GM18873 (cell line): ENCODE measurements around the gene RTN4R.

ENCODE experiments used
- ATAC-seq: cut with Tn5 transposase; IDR thresholded peaks from one replicate; pipeline ENCODE4 v1.9.1; 2021; ENCODE audit warnings: mild to moderate bottlenecking, moderate library complexity, moderate number of reproducible peaks; ENCODE audit not compliant: unreplicated experiment, low FRiP score

The RTN4R gene

DNA sequence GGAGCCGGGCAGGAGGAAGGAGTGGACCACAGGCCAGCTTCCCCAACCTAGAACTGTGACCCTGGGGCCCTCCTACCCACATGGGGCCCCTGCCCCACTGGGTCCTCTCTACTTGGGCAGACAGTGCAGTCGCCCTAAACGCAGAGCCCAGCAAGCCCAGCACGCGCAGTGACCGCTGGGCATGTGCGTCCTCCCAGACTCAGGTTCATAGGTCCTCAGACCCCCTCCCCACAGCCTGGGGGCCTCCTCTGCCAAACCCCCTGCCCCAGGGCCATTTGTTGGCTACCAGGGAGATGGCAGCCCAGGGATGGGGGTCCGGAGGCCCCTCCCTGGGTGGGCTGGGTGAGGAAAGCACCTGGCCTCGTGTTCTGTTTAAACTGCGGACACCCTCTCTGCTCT, 23.9 kb downstream of the RTN4R start:
- no peak for ATAC-seq

DNA sequence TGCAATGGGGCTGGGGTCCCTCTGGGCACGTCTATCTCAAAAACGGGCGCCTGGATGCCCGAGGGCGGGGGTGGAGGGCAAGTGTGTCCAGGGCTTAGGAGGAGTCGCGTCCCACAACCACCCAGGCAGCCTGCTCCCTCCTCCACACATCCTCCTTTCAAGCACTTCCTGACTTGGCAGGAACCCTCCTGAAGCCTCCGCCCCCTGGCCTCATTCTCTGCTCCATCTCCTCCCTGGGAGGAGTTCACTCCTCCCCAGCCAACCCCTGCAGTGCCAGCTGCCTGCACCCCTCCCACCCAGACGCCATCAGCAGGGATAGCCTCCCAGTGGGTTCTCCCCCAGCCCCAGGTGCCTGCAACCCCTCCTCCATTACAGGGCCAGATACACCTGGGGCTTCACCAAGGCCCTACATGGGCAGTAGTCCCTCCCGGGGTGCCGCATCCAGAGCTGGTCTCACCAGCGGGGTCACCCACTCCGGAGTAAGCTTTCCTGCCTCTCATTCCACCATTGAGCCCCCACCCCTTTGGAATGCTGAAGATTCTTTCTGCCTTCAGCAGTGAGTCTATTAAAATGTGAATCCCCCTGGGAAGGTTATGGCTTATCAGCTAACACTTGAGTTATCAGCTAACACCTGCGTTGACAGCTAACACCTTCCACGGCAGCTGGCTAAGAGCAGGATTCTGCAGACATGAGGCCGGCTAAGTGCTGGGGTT, 24.4 kb downstream of the RTN4R start:
- ATAC-seq, result no peak

DNA sequence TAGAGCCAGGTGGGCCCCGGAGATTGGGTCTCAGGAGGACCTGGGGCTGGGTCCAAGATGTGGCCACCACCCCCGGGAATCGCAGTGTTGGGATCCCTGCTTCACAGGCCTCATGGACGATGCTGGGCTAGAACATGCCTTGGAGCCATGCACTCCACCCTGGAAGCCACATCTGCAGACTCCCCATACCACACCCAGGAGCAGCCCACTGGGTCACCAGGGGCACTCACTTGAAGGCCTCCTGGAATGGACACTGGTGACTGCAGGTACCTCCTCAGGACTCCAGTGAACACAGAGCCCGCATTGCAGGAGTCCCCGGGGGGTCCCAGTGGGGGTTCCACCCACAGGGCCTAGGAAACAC, 25.0 kb downstream of the RTN4R start:
- no peak for ATAC-seq

DNA sequence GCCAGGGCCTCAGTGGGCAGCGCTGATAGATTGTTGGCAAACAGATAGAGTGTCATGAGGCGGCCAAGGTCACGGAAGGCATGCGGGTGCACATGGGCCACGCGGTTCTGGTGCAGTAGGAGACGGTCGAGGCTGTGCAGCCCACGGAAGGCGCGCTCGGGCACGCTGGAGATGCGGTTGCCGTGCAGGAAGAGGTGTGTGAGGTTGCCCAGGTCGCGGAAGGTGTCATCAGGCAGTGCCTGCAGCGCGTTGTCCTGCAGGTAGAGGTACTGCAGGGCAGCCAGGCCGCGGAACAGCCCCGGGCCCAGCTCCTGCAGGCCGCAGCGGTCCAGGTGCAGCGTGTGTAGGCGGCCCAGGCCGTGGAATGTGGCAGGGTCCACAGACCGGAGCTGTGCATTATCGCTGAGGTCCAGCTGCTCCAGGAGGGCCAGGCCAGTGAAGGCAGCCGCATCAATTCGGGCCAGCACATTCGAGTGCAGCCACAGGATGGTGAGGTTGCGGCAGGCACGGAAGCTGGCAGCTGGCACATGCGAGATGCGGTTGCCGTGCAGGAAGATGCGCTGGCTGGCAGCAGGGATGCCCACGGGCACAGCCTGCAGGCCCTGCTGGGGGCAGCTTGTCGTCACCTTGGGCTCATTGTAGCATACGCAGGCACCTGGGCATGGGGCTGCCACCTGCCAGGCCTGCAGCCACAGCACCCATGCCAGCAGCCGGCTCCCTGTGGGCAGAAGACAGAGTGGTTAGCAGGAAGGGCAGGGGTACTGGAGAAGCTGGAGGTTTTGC, 25.5 kb downstream of the RTN4R start:
- no peak for ATAC-seq

DNA sequence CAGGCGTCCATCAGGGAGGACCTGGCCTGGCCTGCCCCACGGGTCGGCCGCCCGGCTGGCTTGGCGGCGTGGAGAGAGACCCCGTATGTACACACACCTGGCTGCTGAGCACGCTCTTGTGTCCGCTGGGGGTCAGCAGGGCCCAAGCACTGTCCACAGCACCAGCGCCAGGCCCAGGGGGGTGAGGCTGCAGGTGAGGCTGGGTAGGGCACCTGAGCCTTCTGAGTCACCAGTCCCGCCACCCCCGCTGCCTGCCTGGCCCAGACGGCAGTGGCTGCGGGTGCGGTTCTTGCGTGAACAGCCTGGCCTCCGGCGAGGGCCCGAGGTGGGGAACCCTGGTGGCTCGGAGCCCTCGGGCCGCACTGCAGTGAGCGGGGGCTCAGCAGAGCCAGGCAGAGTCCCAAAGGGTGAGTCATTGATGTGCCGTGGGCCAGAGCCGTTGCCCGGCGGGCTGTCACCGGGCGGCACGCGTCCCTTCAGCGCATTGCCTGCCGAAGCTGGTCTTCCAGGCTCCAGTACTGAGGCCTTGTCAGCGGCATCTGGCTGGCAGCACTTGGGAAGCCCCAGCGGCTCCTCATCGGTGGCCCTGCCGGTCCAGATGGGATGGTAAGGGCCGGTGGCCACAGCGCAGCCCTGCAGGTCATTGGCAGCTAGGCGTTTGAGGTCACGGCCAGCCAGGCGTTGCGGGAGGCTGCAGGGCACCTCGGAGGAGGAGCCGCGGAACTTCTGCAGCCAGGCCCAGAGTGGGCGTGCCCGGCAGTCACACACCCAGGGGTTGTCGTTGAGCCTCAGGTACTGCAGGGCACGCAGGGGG, 26.3 kb downstream of the RTN4R start:
- no peak for ATAC-seq

DNA sequence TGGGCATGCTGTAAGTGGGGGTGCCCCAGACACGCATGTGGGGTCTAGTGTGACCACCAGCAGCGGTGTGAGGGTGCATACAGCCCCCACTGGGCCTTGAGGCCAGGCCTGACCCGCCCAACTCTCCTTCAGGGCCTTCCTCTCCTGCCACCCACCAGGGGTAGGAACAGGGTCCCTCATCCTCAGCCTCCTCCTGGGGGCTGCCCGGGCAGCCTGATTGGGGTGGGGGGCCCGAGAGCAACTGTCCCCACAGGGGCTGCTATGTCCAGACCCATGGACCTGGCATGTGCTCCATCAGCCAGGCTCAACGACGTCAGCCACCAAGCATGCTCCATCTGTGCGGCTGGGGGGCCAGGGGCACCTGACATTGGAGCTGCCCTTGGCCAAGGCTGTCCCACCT, 27.2 kb downstream of the RTN4R start:
- no peak for ATAC-seq

DNA sequence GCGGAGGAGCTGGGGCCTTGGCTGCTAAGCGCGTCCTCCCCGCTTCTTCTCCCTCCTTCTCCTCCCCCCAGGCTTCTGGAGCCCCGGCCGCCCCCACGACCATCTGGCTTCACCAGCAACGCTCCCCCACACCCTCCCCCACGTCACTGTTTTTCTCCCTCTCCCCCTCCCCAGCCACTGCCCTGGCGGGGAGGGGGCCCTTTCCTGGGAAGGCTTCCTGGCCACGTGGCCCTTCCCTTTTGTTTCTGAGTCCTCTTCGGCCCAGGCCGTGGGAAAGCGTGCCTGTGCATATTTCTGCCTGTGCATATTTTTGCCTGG, 27.7 kb downstream of the RTN4R start:
- no peak for ATAC-seq

DNA sequence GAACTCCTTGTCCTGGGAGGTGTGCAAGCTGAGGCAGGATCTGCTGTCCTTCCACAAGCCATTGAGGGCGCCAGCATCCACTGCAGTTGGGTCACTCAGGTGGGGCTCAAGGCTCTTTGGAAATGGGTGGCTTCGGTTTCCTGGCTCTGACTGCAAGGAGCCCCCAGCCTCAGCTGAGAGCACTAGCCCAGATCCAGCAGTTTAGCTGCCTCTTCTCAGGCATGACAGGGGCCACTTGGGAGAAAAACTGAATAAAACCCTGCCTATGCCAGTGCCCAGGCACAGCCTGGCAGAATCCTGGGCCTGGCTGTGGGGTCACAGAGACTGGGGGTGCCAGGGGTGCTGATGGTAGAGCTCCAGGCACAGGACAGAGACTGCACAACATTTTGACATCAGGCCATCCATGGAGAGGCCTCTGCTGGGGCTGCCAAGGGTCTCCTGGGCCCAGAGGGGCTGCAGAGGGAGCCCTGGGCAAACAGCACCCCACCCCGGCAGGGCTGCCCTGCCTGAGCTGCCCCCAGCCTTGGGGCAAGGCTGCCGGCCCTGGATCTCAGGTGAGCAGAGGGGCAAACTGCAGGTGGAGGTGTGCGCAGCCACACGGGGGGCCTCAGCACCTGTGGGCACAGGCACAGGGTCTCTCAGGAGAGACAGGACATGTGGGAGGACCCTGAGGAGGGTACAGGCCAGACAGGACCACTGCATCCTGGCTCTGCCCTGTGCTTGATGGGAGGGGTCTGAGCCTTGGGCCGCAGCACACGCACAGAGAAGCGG, 28.3 kb downstream of the RTN4R start:
- no peak for ATAC-seq

DNA sequence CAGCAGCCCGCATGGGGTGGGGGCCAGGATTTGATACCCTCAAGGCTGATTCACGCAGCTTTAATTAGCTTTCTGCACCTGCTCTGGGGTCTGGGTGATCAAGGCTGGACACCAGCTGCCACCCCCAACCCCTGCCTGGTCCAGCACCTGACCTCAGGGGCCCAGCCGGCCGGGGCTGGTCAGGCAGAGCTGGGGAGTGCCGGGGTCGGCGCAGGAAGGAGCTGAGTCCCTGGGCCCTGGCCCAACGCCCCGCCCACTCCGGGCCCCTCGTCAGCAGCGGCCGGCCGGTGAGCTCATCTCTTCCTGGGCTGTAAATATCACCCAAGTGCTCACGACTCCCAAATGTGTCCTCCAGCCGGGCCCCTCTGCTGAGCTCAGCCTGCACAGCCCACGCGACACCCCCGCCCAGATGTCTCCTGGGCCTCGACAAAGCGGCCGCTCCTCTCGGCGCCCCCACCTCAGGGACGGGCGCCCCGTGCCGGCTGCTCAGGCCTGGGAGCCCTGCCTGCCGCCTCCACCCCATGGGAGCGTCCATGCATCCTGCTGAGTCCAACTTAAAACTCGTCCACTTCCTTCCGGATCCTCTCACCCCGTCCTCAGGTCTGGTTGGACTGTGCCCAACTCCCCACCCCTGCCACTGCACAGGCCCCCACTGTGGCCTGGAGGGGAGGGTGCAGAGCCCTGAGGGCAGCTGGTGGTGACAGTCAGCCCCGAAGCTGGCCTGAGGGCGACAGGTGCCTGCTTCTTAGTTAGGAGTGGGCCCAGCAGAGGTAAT, 29.0 kb downstream of the RTN4R start:
- no peak for ATAC-seq

DNA sequence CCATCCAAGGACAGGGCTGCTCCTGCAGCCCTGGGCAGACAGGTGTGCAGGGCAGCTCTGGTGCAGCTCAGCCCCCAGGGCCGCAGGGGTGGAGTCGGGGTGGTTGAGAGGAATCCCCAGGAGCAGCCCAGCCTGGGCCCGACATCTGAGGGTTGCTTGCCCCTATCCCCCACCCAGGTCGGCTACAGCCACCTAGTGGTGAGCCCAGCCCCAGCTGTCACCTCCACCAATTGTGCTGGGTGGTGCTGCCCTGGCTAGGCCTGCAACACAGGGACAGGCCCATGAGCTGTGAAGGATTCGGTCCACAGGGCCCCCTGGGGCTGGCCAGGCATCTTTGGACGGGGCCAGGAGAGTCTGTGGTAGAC, 29.6 kb downstream of the RTN4R start:
- ATAC-seq, result no peak

DNA sequence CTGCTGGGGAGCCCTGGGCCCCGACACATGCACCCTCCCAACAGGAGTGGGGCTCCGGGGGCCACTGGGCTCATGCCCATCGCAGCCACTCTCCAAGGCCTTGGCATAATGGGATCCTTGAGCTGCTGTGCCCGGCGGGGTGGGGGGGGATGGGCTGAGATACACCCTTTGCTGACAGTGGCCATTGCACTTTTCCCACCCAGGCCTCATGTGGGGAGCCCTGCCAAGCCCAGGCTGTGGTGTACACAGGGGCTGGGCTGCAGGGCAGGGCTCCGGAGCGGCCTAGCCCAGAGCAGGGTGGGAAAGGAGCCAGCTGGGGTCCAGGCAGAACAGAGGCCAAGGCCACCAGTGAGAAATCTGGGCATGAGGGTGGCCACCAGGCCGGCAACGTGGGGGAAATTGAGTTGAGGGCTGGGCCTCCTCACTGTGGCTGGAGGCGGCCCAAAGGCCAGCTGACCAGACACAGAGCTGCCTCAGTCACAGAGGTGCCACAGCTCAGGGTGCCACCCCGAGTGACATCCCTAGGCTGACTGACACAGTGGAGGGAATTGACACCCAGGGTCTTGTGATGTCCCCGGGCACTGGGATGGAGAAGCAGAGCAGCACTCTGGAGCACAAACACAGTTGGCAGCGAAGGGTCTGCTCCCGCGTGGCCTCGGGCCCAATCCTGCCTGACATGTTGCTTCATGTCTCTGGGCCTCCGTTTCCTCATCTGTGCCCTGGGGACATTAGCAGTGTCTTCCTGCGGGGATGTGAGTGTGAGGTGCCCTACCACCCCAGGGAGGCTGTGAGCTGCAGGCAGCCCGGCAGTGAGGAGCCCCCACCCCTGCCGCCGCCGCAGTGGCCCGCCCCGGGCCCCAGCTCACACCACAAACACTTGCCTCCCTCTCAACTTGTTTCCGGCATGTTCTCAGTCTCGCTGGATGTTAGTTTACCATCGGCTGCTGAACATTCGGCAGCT, 30.4 kb downstream of the RTN4R start:
- ATAC-seq, result no peak

DNA sequence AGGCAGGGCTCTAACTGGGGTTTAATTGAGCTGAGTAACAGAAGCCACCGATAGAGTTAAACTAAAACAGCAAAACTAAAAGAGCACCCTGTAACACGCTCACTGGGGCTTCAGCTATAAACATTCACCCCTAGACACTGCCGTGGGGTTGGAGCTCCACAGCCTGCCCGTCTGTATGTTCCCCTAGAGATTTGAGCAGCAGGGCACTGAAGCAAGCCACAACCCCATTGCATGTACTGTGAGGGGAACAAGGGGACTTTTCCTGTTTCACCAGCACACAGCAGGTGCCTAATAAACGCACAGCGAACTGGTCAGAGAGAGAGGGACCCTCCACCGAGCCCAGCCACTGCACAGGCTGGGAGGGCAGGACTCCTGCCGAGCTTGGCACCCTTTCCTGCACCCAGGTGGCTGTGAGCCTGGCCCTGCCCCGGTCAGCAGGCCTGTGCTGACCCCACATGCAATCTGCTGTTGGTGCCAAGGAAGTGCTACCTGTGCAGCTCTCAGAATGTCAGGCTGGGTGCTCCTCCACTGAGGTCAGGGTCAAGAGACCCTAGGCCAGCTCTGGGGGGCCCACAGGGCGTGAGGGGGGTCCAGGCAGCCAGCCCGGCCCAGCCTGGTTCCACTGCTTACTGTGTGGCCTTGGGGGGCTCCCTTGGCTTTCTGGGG, 31.9 kb downstream of the RTN4R start:
- ATAC-seq, result no peak

DNA sequence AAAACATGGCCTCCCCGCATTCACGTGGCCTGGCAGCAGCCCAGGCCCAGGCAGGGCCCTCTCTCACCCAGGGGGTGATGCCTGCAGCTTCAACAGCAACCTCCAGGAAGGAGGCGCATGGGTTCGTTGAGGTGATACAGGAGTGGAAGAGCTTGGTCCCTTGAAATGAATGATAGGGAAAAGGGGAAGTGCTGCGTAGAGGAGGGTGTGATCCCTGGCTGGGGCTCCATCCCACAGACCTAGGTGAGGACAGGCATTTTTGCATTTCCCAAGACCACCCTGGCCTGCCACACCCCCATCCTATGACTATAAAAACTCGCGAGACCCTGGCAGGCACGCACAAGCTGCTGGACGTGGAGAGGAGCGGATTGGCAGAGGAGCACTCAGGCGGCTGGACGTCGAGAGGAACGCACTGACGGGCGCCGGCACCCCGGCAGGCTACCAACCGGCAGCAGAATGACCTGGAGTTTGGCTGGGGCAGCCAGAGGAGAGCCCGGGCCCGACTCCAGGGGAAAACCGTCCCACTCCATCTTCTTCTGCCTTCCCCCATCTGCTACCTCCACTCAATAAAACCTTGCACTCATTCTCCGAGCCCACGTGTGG, 32.6 kb downstream of the RTN4R start:
- no peak for ATAC-seq

DNA sequence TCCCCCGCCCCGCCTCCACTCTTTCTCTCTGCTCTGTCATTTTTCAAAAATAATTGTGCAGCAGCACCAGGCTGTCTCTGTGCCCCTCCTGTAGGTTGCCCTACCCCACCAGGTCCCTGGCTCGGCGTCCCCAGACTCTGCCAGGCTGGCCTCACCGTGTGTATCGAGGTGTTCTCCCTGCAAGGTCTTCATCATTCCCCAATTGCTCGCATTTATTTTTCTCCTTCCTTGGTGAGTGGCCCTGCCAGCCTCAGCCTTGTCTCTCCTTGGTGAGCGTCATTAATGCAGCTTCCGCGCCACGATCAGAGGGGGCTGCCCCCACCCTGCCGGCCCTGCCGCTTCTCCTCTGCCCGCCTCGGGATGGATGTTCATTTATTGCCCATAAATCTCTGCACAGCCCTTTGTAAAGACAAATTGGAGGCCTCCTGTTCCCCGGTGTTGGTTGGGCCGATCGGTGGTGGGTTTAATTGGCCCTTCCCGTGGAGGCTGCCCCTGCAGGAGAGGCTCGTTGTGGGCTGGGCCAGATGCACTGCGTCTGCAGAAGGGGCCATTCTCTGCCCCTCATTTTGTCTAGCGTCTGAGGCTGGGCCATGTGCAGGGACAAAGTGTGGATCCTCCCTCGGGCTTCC, 33.2 kb downstream of the RTN4R start:
- no peak for ATAC-seq

DNA sequence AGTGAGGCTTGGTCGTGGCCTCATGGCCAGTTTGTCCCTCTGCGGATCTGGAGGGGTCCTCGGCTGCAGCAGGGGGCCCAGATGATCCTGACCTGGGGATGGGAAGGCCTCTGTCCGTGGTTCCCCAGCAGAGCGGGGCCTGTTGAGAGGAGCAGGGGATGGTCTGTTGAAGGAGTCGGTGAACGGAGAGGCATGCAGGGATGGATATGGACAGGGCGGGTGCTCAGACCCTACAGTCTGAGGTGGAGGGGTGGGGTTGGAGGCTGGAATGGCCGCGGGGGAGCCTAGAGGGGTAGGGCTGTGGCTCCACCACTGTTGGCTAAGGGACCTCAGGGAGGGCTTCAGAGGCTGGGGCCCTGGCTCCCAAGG, 33.8 kb downstream of the RTN4R start:
- ATAC-seq, result no peak

DNA sequence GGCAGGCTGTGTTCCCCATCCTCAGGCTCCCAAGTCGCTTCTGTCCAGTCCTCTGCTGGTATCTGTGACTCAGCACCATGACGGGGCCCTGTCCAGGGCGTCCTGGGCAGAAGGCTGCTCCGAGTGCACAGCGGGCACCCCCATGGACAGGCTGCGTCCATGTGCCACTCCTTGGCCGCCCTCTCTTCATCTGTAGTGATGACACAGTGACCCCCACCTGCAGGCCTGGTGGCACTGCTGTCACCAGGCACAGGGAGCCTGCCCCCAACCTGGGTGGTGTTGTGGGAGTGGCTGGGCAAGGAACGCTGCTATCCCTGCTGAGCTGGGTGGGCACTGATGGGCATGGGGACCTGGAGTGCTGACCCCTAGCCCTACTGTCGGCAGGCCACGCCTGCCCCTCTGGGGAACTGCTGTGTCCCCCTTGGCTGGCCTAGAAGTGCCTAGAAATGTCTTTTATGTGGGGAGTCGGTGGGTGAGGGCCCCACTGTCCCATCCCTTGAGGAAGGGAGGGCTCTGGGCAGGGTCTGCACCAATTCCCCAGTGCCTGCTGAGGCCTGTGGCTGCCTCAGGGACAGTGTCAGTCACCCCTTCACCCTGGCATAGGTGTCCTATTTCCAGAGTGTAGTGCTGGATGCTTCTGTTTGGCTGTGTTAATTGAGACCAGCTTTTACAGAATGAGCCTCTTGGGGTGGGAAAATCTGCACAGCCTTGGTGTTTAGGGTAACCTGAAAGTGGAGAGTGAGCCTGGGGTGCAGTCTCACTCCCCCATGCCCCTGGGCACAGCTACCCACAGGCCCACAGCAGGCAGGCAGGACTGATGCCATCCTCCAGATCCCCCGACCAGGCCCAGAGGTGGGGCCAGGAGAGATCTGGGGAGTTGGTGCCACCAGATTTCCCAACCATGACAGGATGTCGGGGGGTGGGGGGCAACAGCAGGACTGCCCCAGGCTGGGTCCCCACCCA, 34.5 kb downstream of the RTN4R start:
- ATAC-seq, result no peak

DNA sequence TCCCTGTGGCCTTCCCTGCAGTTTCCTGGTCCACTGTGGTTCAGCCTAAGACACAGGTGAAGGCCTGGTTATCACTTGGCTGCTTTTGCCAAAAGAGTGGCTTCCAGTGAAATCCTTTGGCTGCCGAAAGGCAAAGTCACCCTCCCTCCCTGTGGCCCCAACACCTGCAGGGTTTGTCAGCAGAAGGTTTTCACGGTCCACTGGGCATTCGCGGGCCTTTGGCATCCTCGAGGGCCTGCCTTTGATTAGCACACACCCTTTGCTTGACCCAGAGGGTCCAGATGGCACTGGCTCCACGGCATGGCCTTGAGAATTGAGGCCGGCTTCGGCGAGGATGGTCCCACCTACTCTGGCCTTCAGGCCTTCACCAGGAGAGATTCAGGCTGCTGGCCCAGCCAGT, 35.3 kb downstream of the RTN4R start:
- no peak for ATAC-seq
